Measurements from ENCODE around the gene HLA-E. TPM values are rescaled to one million over a fixed set of nuclear protein-coding genes. Genes with fewer than 3 reads are reported as not detected.

HLA-E gene
- total and polyA plus RNA-seq, 10 of the 15 experiments (the other 5 are each of a cell fraction or from before 2014, with no cell fraction given): 35.1 to 483 (median 267) TPM

- TF ChIP-seq ZBTB4 (CRISPR knock-in tag; IDR thresholded peaks at IDR 0.05): 0 out of 2 replicates have a peak, but pooled peaks have one; percentile 53
- TF ChIP-seq SMAD5 (IDR thresholded peaks at IDR 0.05; ENCODE audit: low read depth): peak; percentile 99
- no peak for TF ChIP-seq MTA2 (IDR thresholded peaks at IDR 0.05; ENCODE audit: low read depth)
- peak; percentile 93 for TF ChIP-seq CBFB (IDR thresholded peaks at IDR 0.05; ENCODE audit: low read depth)
- peak; percentile 99 for TF ChIP-seq ZNF217 (IDR thresholded peaks at IDR 0.05)
- no peak for TF ChIP-seq IRF5 (IDR thresholded peaks at IDR 0.05; ENCODE audit: borderline replicate concordance)
- no peak for TF ChIP-seq JUNB (IDR thresholded peaks at IDR 0.05)
- TF ChIP-seq GATAD2B (conservative IDR thresholded peaks at IDR 0.05; ENCODE audit: low read depth): 0 out of 2 replicates have a peak, but pooled peaks have one; percentile 45
- peak; percentile 99 for TF ChIP-seq PML (IDR thresholded peaks at IDR 0.05; ENCODE audit: low read length)
- no peak for TF ChIP-seq ZZZ3 (IDR thresholded peaks at IDR 0.05; ENCODE audit: control insufficient read depth, insufficient read length, low read depth)
- peak; percentile 100 for TF ChIP-seq POLR2AphosphoS5 (IDR thresholded peaks at IDR 0.05; ENCODE audit: low read length)
- peak; percentile 84 for TF ChIP-seq RAD51 (IDR thresholded peaks at IDR 0.05)
- no peak for TF ChIP-seq ASH2L (IDR thresholded peaks at IDR 0.05; ENCODE audit: borderline replicate concordance, low read depth)
- no peak for TF ChIP-seq ZBTB11 (CRISPR knock-in tag; IDR thresholded peaks at IDR 0.05)
Measured at GRCh38 chr6:30489081-30490025, at the start of gene HLA-E (continued).

Data from GM12878 (cell line).